Measurements from ENCODE around the gene TMEM176B. TPM values are rescaled to one million over a fixed set of nuclear protein-coding genes. Genes with fewer than 3 reads are reported as not detected.

TMEM176B gene
- 100 to 1,000 TPM; 125 to 241 TPM for total RNA-seq
- long read RNA-seq, transcript TMEM176B-204 (7 exons, 1,430 nt), result minor isoform, 5 of 168 reads
- long read RNA-seq, transcript TMEM176B-201 (7 exons, 1,129 nt), result major isoform, 123 of 168 reads
- long read RNA-seq, transcript TMEM176B-202 (6 exons, 1,206 nt), result minor isoform, 11 of 168 reads
- long read RNA-seq, transcript TMEM176B-205 (6 exons, 1,006 nt), result minor isoform, 6 of 168 reads
- long read RNA-seq, partial matches to known transcripts, result 4 of 168 reads
- long read RNA-seq, other reads (novel, unspliced or antisense), result 19 of 168 reads

GRCh38 chr7:150799741-150800580 is at the start of gene TMEM176B:
TSS of gene TMEM176B (minus strand) at chr7:150800364. CDS start at chr7:150796569, 3,795 bp downstream.
- peak; percentile 88 to 89 for ATAC-seq
- DNase-seq, result peak; percentile 82
- intact Hi-C loops (cut with DNase I), result no loop called here

DNA sequence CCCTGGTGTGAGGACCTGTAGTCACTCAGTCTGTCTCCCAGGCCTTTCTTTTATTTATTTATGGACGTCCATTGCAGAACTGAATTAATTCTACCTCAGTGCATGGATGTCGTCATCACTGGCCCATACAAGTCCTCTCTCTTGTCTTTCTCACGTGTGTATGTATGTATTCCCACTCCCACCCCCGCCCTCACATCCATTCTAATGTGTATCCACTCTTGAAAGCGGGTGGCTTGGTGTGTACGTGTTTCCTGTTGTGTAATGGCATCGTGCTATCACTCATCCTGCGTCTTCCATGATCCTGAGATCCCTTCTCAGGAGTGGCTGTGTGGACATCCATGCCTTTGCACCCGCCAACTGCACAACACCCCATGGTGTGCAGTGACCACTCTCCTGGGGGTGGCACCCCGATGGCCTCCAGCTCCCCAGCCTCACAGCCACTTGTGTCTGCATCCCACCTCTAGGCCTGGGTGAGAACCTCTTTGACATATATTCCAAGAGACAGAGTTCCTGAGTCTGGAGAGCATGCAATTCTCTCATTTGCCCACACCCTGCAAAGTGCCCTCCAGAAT is 49.1 kb upstream of the TMEM176B start:
- DNase-seq (no peak), ATAC-seq (no peak)
- intact Hi-C loops (cut with DNase I), result no loop called here

DNA sequence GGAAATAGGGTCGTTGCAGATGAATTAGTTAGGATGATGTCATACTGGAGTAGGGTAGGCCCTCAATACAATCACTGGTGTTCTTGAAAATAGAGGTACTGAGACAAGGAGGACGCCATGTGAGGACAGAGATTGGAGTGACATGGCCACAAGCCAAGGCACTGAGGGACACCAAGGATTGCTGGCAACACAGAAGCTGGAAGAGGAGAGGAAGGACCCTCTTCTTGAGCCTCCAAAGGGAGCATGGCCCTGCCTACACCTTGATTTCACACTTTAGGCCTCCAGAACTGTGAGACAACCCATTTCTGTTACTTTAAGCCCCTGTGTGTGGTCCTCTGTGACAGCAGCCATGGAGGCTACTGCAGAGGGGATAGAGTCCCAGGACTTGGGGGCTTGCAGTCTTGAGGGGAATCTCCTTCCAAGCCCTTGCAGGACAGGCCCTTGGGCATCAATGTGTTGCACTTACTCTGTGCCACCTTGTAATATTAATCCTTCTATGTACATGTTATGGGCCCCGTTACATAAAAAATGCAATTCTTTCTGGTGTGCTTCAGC is 48.5 kb upstream of the TMEM176B start:
- intact Hi-C loops (cut with DNase I), result no loop called here
- ATAC-seq (no peak), DNase-seq (no peak)

DNA sequence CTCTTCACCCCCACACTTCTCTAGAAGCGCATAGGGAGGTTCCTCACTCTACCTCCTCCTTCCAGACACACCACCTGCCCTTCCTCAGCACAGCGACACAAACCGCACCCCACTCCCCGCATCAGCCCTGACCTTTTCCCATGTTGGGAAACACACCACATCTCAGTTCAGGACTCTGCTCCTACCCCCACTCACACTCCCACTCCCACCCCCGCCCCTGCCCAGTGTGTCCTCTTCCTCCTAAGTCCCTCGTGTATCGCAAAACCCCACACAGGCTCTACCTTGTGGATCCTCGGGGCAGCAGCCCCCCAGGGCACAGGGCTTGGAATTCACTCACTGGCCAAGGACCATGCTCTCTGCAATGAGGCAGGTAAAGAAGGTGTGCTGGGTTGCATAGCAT is 47.9 kb upstream of the TMEM176B start:
- intact Hi-C loops (cut with DNase I), result no loop called here

GRCh38 chr7:150847536-150847935 is 47.4 kb upstream of the TMEM176B start:
- no peak for ATAC-seq
- no peak for DNase-seq
- intact Hi-C loops (cut with DNase I), result no loop called here

More for the DNA sequence above, 47.9 kb upstream of the TMEM176B start:
- ATAC-seq (no peak), DNase-seq (no peak)

GRCh38 chr7:150846291-150847115 is 46.3 kb upstream of the TMEM176B start:
- ATAC-seq (peak in 1 of 2 donors; percentile 9), DNase-seq (no peak)
- intact Hi-C loops (cut with DNase I), result no loop called here

DNA sequence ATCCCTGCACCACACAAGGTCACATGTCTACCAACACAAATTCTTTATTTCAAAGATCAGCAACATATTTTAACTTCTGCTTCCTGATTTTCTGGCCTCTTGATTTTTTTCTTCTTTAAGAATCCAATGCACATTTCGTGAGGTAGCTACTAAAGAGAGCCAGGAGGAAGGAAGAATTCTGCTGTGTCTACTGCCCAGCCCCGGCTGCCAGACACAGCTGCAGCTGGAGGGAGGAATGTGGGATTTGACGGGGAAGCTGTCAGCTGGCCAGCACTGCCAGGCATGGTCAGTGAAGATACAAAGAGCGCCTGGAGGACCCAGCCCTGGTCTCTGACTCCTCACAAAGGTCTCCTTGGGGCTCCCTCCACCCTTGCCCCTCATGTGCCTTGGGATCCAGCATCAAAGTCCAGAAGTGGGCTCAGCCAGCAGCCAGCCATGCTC is 45.3 kb upstream of the TMEM176B start:
- intact Hi-C loops (cut with DNase I), result no loop called here
- ATAC-seq (peak; percentile 90 to 92), DNase-seq (peak; percentile 50)

DNA sequence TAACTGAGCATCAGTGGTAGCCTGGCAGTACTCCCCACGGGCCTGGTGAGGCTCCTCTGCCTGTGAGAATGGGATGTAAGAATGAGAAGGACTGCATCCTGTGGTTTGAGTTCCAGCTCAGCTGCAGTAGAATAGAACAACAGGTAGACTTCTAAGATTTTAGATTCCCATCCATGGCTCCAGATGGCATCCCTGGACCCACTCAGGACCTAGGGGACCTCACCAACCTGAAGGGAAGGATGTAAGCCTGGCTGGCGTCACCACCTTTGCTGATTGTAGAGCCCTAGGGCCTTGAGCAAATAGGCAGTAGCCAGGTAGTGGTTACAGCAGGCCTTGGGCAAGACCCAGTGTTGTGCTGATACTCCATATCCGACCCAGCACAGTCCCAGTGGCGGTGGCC is 42.6 kb upstream of the TMEM176B start:
- intact Hi-C loops (cut with DNase I), result no loop called here
- ATAC-seq (no peak), DNase-seq (no peak)

DNA sequence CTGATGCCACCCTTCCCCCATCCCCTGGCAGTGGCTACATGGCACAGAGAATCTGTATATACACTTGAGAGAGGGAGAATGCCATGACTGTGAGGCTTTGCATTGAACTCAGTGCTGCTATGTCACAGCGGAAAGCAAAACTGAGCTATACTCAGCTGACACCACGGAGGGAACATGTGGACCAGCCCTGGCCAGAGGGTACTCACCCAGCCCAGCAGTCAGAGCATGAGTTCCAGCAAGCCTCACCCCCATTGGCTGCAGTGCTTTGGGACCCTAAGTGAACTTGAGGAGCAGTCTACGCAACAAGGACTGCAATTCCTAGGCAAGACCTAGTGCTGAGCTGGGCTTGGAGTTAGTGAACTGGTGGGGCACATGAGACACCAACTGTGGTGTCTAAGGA is 41.9 kb upstream of the TMEM176B start:
- DNase-seq, result no peak
- intact Hi-C loops (cut with DNase I), result no loop called here
- no peak for ATAC-seq

GRCh38 chr7:150838965-150839650 is 38.9 kb upstream of the TMEM176B start:
- intact Hi-C loops (cut with DNase I), result no loop called here
- ATAC-seq, result peak in 1 of 2 donors; percentile 77
- no peak for DNase-seq

- intact Hi-C loops (cut with DNase I), result no loop called here
- DNase-seq (no peak), ATAC-seq (no peak)
Measured at GRCh38 chr7:150835702-150836280, 35.6 kb upstream of the TMEM176B start.

- intact Hi-C loops (cut with DNase I), result no loop called here
- DNase-seq, result no peak
- no peak for ATAC-seq
Measured at GRCh38 chr7:150835019-150835418, 34.9 kb upstream of the TMEM176B start.

DNA sequence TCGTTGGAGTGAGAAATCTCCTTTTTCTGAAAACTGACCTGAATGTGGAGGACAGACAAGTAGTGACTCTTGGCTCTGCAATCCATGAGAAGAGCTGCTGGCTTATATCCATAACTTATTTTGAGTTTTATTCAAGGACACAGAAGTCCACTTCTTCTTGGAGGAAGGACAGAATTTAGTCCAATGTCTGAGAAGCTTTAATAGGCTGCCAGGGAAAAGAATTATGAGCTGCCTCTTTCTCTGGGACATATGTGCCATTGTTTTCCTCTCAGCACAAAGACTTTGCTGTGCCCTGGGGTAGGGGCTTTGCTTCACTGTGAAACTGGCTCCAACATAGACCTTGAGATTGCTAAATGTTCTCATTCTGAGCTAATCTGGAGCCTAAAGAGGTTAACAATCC is 31.7 kb upstream of the TMEM176B start:
- peak in 1 of 2 donors; percentile 25 for ATAC-seq
- DNase-seq, result no peak
- intact Hi-C loops (cut with DNase I), result no loop called here

DNA sequence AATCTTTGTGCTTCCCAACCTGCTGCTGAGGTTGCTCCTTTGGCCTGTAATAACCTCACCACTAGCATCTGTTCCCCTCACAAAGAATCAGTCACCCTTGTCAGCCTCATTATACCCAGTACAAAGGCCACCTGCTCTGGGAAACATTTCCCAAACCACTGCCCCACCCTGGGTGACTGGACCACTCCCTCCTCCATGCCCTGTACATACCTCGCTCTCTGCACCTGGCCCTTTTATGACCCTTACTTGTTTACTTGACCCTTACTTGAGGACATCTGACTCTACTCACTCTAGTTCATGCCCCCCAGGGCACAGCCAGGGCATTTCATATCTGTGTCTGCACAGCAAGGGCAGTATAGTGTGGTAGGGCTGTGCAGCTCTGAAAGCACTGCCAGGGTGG is 30.8 kb upstream of the TMEM176B start:
- DNase-seq (no peak), ATAC-seq (no peak)
- intact Hi-C loops (cut with DNase I), result no loop called here

DNA sequence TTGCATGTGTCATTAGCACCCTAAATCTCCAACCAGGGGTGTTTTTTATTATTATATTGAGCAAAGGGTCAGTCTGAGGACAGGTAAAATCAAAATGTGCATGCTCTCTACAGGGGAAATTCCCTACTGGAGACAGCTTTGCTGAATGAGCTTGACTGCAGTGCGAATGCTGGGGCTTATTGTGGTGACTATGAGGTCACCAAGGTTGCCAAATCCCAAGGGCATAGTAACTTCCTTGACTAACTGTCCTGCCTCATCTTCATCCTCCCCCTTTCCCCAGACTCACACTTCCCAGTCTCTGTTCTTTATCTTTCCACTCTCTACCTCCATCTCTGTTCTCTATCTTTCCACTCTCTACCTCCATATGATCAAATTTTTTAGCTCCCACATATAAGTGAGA is 29.3 kb upstream of the TMEM176B start:
- DNase-seq, result no peak
- no peak for ATAC-seq

GRCh38 chr7:150828384-150828783 is 28.2 kb upstream of the TMEM176B start:
- intact Hi-C loops (cut with DNase I), result no loop called here
- ATAC-seq, result no peak
- DNase-seq, result no peak

More for the DNA sequence above, 29.3 kb upstream of the TMEM176B start:
- intact Hi-C loops (cut with DNase I), result no loop called here

DNA sequence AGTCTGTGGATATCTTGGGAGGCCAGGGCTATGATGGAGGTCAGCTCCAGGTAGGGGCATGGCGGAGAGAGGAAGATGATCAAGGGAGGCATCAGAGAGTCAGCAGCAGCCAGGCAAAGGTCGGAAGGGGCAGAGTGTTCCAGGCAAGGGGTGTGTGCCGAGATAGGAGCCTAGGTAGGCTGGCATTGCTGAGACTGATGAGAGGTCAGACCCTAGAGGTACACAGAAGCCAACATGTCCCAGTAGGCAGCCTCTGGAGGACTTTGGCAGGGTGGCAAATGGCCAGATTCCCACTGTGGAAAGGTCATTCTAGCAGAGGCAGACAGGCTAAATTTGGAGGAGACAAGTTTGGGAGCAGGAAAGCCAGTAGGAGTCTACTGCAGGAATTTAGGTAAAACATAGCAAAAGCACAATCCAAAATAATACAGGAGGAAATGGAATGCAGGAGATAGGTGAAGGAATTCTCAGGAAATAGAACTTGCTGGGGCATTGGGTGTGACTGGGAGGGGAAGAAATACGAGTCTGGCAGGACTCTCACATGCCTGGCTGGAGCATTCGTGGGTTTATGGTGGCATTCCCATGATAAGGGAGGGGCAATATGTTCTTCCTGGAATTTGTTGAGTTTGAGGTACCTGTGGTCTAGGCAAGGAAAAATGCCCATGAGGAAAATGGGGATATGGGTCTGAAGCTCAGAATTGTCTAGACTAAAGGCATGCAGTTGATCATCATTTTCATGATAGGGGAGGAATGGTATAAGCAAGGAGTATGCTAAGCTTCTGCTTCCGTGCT is 26.1 kb upstream of the TMEM176B start:
- intact Hi-C loops (cut with DNase I), result no loop called here
- peak; percentile 21 to 59 for ATAC-seq
- peak; percentile 61 for DNase-seq

Data from left cardiac atrium (tissue), 4 donors.